H9 (cell line): ENCODE measurements around the gene LIN7A. TPM values are rescaled to one million over a fixed set of nuclear protein-coding genes. Genes with fewer than 3 reads are reported as not detected.

Experiments used
- DNase-seq: peaks from one replicate; pipeline ENCODE4 v3.0.0-alpha.2; 2017
- H2AFZ ChIP-seq: one replicate; pipeline ENCODE4 v1.6.1; 2013; ENCODE audit warnings: mild to moderate bottlenecking, low read length, control low read depth, moderate library complexity
- H2AK5ac ChIP-seq: 2 replicates; pipeline ENCODE4 v1.6.1; 2013; ENCODE audit warnings: low read length, control low read depth, mixed read lengths; ENCODE audit not compliant: insufficient read length
- H2BK120ac ChIP-seq: one replicate; pipeline ENCODE4 v1.6.1; 2013; ENCODE audit warnings: low read depth, mild to moderate bottlenecking, low read length, control low read depth, inconsistent platforms; ENCODE audit not compliant: poor library complexity, severe bottlenecking
- H2BK12ac ChIP-seq: 2 replicates; pipeline ENCODE4 v1.6.1; 2013; ENCODE audit warnings: low read length, control low read depth, mixed read lengths, low read depth; ENCODE audit not compliant: insufficient read length
- H2BK15ac ChIP-seq: 2 replicates; pipeline ENCODE4 v1.6.1; 2013; ENCODE audit warnings: low read depth, low read length, control low read depth
- H2BK20ac ChIP-seq: one replicate; pipeline ENCODE4 v1.6.1; 2013; ENCODE audit warnings: low read depth, mild to moderate bottlenecking, low read length, control low read depth, inconsistent platforms; ENCODE audit not compliant: poor library complexity, severe bottlenecking
- H2BK5ac ChIP-seq: 2 replicates; pipeline ENCODE4 v1.6.1; 2013; ENCODE audit warnings: low read length, control low read depth, mixed read lengths; ENCODE audit not compliant: insufficient read length
- H3K14ac ChIP-seq: 2 replicates; pipeline ENCODE4 v1.6.1; 2013; ENCODE audit warnings: low read length, control low read depth; ENCODE audit not compliant: insufficient read depth
- H3K18ac ChIP-seq: 2 replicates; pipeline ENCODE4 v1.6.1; 2013; ENCODE audit warnings: low read depth, mild to moderate bottlenecking, mixed read lengths, low read length, control low read depth; ENCODE audit not compliant: insufficient read length
- H3K23ac ChIP-seq: 2 replicates; pipeline ENCODE4 v1.6.1; 2013; ENCODE audit warnings: low read length, control low read depth, mixed read lengths, low read depth; ENCODE audit not compliant: insufficient read length
- H3K23me2 ChIP-seq: 2 replicates; pipeline ENCODE4 v1.6.1; 2013; ENCODE audit warnings: low read depth, mild to moderate bottlenecking, mixed read lengths, low read length, control low read depth; ENCODE audit not compliant: insufficient read length, poor library complexity, severe bottlenecking
- H3K27ac ChIP-seq: 2 replicates; pipeline ENCODE4 v1.5.1; 2013; ENCODE audit warnings: low read length, control low read depth, mixed read lengths, low read depth; ENCODE audit not compliant: insufficient read length
- H3K27me3 ChIP-seq: 2 replicates; pipeline ENCODE4 v1.6.1; 2013; ENCODE audit warnings: low read length, control low read depth, inconsistent platforms; ENCODE audit not compliant: insufficient read depth
- H3K4ac ChIP-seq: 2 replicates; pipeline ENCODE4 v1.6.1; 2013; ENCODE audit warnings: low read depth, mild to moderate bottlenecking, control low read depth, inconsistent platforms, low read length, moderate library complexity
- H3K4me1 ChIP-seq: 2 replicates; pipeline ENCODE4 v1.6.1; 2013; ENCODE audit warnings: low read length, control low read depth, inconsistent platforms; ENCODE audit not compliant: insufficient read depth
- H3K4me2 ChIP-seq: 2 replicates; pipeline ENCODE4 v1.6.1; 2013; ENCODE audit warnings: low read length, control low read depth, mixed read lengths; ENCODE audit not compliant: insufficient read length, insufficient read depth
- H3K56ac ChIP-seq: 2 replicates; pipeline ENCODE4 v1.6.1; 2013; ENCODE audit warnings: low read depth, mild to moderate bottlenecking, mixed read lengths, low read length, control low read depth; ENCODE audit not compliant: insufficient read length
- H3K79me1 ChIP-seq: 2 replicates; pipeline ENCODE4 v1.6.1; 2013; ENCODE audit warnings: low read depth, mild to moderate bottlenecking, moderate library complexity, low read length, control low read depth, inconsistent platforms; ENCODE audit not compliant: insufficient read depth, poor library complexity, severe bottlenecking
- H3K79me2 ChIP-seq: 2 replicates; pipeline ENCODE4 v1.6.1; 2013; ENCODE audit warnings: low read length, control low read depth, inconsistent platforms; ENCODE audit not compliant: insufficient read depth
- H3K9ac ChIP-seq: 2 replicates; pipeline ENCODE4 v1.6.1; 2013; ENCODE audit warnings: low read length, control low read depth, mixed read lengths; ENCODE audit not compliant: insufficient read length; ENCODE audit errors: extremely low read depth
- H3K9me3 ChIP-seq: one replicate; pipeline ENCODE4 v1.6.1; 2013; ENCODE audit warnings: low read depth, low read length, inconsistent platforms; ENCODE audit not compliant: control insufficient read depth
- H3T11ph ChIP-seq: one replicate; pipeline ENCODE4 v1.6.1; 2013; ENCODE audit warnings: mild to moderate bottlenecking, low read length, control low read depth, inconsistent platforms
- H4K20me1 ChIP-seq: one replicate; pipeline ENCODE4 v1.6.1; 2013; ENCODE audit not compliant: control insufficient read depth, insufficient read length, insufficient read depth
- H4K5ac ChIP-seq: 2 replicates; pipeline ENCODE4 v1.6.1; 2013; ENCODE audit warnings: low read depth, mild to moderate bottlenecking, mixed read lengths, low read length, control low read depth; ENCODE audit not compliant: insufficient read length
- H4K8ac ChIP-seq: replicated peaks from 2 replicates; pipeline ENCODE4 v1.6.1; 2013; ENCODE audit warnings: low read length, control low read depth, mixed read lengths, low read depth; ENCODE audit not compliant: insufficient read length
- H4K91ac ChIP-seq: 2 replicates; pipeline ENCODE4 v1.6.1; 2013; ENCODE audit warnings: low read depth, mild to moderate bottlenecking, moderate library complexity, mixed read lengths, low read length, control low read depth; ENCODE audit not compliant: insufficient read length
- H3K27ac Mint-ChIP-seq, 3 experiments: 2 replicates in 2 of 3; 3 replicates in 1 of 3; pipeline ENCODE4 v1.8.0; 2020 to 2021; ENCODE audit warnings: mixed read lengths in 3 of 3, mild to moderate bottlenecking in 1 of 3, moderate library complexity in 1 of 3
- H3K27me3 Mint-ChIP-seq: 2 replicates; pipeline ENCODE4 v1.8.0; 2021; ENCODE audit warnings: low read depth, mild to moderate bottlenecking, moderate library complexity, mixed read lengths
- H3K36me3 Mint-ChIP-seq, 3 experiments: 2 replicates in 2 of 3; 3 replicates in 1 of 3; pipeline ENCODE4 v1.8.0; 2020 to 2021; ENCODE audit warnings: low read depth in 3 of 3, mixed read lengths in 3 of 3; ENCODE audit not compliant: insufficient read depth in 1 of 3
- H3K4me1 Mint-ChIP-seq, 2 experiments: 2 replicates each; pipeline ENCODE4 v1.8.0; 2020; ENCODE audit warnings: mixed read lengths in 2 of 2
- H3K4me3 Mint-ChIP-seq, 2 experiments: 2 replicates in 1 of 2; 3 replicates in 1 of 2; pipeline ENCODE4 v1.8.0; 2020 to 2021; ENCODE audit warnings: mild to moderate bottlenecking in 2 of 2, mixed read lengths in 2 of 2, moderate library complexity in 1 of 2
- H3K9me3 Mint-ChIP-seq, 2 experiments: 2 replicates in 1 of 2; 3 replicates in 1 of 2; pipeline ENCODE4 v1.8.0; 2020; ENCODE audit warnings: mild to moderate bottlenecking in 2 of 2, mixed read lengths in 2 of 2, moderate library complexity in 1 of 2
- WGBS: extraction: QIAGEN DNeasy Blood & Tissue Kit; methylation state at CpG from one replicate; pipeline ENCODE4 v1.1.7; 2013; ENCODE audit warnings: missing lambda C conversion rate, low lambda C conversion rate, mixed read lengths; ENCODE audit not compliant: insufficient read length; ENCODE audit errors: extremely low coverage; 5-methylcytosine and 5-hydroxymethylcytosine counted together
- total RNA-seq: library from RNA; stranded (reverse); gene quantifications from 2 replicates; pipeline ENCODE4 v1.2.1, GENCODE V29; 2021
- TF ChIP-seq, protein P1 (sequence below): fragments of 200-600 bp; sonication (generic); conservative IDR thresholded peaks from 3 replicates; pipeline ENCODE4 v1.8.0; 2021; ENCODE audit warnings: antibody characterized with exemption, mild to moderate bottlenecking

LIN7A gene
- total RNA-seq, 1 experiment from 2014 or later = 18.3 TPM

DNA sequence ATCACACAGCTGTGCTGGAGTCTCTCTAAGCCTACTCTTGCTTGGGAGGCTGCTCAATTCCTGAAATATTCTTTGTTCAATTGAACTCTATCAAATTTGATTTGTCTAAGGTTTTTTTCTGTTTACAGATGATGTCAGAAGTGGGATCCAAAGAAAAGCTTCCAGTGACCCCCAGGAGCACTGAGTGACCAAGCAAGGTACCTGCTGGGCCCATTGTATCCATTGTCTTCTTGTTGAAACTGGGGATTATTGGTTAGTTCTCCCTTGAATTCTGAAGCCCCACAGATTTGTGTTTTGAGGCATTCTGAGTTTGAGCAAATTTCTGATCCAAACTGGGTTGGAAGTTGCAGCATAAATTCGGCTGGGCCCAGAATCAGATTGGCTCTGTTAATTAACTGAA is 156.4 kb downstream of the LIN7A start:
- Histone ChIP-seq H3K9ac (no peak overlapping the region), H3K56ac (no peak overlapping the region), H4K20me1 (no peaks in the 10 kb centered on the region), H4K8ac (no peak overlapping the region), H2BK120ac (no peak overlapping the region), H3K4me1 (peaks cover 4% of the 10 kb centered on the region; the same call in 1 of the 2 replicates), H3K23me2 (no peaks in the 10 kb centered on the region), H2BK20ac (no peak overlapping the region), H3K18ac (no peak overlapping the region), H2AK5ac (no peak overlapping the region), H3K4ac (no peak overlapping the region), H2AFZ (no peak overlapping the region), H3K79me2 (no peaks in the 10 kb centered on the region), H3K4me2 (peak overlapping the region; percentile 2), H3K79me1 (no peaks in the 10 kb centered on the region), H2BK15ac (no peak overlapping the region), H2BK12ac (no peak overlapping the region), H4K91ac (no peak overlapping the region), H3K9me3 (no peaks in the 10 kb centered on the region), H4K5ac (no peak overlapping the region), H3T11ph (no peak overlapping the region), H2BK5ac (no peak overlapping the region), H3K14ac (no peak overlapping the region), H3K27ac (no peak overlapping the region), H3K23ac (no peak overlapping the region), H3K27me3 (no peaks in the 10 kb centered on the region)
- H3K27ac Mint-ChIP-seq = peak overlapping the region; percentile 82 to 96 (median 83); a peak in 6 of 7 replicates
- peaks cover 68 to 76% of the 10 kb centered on the region in 2 experiments for H3K4me1 Mint-ChIP-seq
- peaks cover 12 to 18% of the 10 kb centered on the region in 2 experiments for H3K9me3 Mint-ChIP-seq
- no peak overlapping the region; a peak in 2 of 5 replicates for H3K4me3 Mint-ChIP-seq
- H3K36me3 Mint-ChIP-seq = peaks cover 23 to 38% (median 27%) of the 10 kb centered on the region in 3 experiments
- WGBS = no CpG with 5 or more reads among the region's 1 CpG
- TF ChIP-seq, protein P1, sequence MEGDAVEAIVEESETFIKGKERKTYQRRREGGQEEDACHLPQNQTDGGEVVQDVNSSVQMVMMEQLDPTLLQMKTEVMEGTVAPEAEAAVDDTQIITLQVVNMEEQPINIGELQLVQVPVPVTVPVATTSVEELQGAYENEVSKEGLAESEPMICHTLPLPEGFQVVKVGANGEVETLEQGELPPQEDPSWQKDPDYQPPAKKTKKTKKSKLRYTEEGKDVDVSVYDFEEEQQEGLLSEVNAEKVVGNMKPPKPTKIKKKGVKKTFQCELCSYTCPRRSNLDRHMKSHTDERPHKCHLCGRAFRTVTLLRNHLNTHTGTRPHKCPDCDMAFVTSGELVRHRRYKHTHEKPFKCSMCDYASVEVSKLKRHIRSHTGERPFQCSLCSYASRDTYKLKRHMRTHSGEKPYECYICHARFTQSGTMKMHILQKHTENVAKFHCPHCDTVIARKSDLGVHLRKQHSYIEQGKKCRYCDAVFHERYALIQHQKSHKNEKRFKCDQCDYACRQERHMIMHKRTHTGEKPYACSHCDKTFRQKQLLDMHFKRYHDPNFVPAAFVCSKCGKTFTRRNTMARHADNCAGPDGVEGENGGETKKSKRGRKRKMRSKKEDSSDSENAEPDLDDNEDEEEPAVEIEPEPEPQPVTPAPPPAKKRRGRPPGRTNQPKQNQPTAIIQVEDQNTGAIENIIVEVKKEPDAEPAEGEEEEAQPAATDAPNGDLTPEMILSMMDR = no peak
- no peak for DNase-seq
- H3K27me3 Mint-ChIP-seq = no peaks in the 10 kb centered on the region
